NB4 (cell line): ENCODE measurements around the gene BNC2.
"Not testable (repeated sequence)": the region's sequence is repeated elsewhere in the genome, so short reads cannot be mapped to it uniquely, and the experiment has no call there.

ENCODE experiments used
- CTCF ChIP-seq: IDR thresholded peaks from one replicate; pipeline ENCODE4 v1.5.1; 2012; ENCODE audit warnings: low read depth, low read length
- MAX ChIP-seq: IDR thresholded peaks from 2 replicates; pipeline ENCODE4 v1.6.1; 2011; ENCODE audit warnings: low read depth, low read length

GRCh38 chr9:16908206-16908605 is 37.7 kb upstream of the BNC2 start:
- not testable (repeated sequence) for TF ChIP-seq CTCF, MAX
